Suppressor macrophage treated with lipopolysaccharide for 4 hours (primary cell): ENCODE results near the gene LCE3C.
"Not testable (repeated sequence)": the region's sequence is repeated elsewhere in the genome, so short reads cannot be mapped to it uniquely, and the experiment has no call there.

ENCODE experiments used
- DNase-seq: peaks from one replicate; pipeline ENCODE4 v3.0.0-alpha.2; 2020

Gene LCE3C

DNA sequence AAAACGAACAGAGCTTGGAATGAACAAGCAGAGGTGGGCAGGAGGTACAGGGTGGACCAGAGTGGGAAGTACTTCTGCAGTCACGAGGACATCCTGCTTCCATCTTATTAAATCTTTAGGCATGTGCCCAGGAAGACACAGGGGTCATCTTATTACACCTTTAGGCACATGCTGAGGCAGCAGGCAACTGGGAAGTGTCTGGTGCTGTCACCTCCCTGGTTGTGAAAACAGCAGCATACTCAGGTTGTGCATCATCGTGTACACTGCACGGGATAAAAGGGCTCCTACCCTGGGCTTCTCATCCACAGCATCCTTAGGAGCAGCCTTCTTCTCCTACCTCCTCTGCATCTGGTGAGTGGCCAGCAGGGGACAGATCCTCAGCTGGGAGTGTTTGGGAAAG lies at the start of gene LCE3C:
Gene LCE3C, plus strand, starts transcription at position 301 of the 400 bp plus-strand sequence. CDS start 498 bp downstream, outside the sequence.
- no peak for DNase-seq

DNA sequence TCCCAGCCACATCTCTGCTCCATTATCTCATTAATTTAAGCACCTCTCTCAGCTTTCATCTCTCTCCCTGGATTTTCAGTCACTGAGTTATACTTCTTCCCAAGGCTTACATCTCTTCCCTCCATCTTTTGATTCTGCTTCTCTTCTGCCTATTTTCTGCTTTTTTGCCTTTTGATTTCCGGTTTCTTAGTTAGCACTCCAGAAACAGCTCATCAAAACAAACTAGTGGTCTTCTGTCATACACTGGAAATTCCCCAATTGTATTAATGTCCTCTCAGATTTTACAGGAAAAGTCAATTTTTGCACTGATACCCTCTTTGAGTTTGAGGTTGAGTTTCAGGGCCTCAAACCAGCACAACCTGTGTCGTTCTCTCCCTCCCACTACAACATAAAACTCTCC lies 34.9 kb upstream of the LCE3C start:
- DNase-seq, result no peak

- no peak for DNase-seq
Measured at GRCh38 chr1:152565535-152566215, 34.4 kb upstream of the LCE3C start.

DNA sequence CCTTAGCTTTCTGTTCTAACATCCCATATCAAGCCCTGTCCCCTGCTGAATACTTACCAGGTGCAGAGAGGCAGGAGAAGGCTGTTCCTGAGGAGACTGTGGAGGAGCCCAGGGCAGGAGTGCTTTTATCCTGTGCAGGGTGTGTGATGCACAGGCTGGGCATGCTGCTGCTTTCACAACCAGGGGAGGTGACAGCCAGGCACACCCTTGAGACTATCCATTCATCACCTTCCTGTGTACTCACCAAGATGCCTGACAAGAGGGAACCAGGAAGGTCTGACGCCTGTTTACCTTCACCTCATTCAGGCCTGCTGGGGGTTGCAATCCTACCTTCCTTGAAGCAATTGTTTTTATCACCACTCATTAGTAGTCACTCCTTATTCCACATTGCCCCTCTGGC lies 33.4 kb upstream of the LCE3C start, which contains the start of gene LCE3E:
Gene LCE3E, minus strand, starts transcription at position 100 of the 400 bp plus-strand sequence. CDS start 572 bp downstream, outside the sequence.
- no peak for DNase-seq

DNA sequence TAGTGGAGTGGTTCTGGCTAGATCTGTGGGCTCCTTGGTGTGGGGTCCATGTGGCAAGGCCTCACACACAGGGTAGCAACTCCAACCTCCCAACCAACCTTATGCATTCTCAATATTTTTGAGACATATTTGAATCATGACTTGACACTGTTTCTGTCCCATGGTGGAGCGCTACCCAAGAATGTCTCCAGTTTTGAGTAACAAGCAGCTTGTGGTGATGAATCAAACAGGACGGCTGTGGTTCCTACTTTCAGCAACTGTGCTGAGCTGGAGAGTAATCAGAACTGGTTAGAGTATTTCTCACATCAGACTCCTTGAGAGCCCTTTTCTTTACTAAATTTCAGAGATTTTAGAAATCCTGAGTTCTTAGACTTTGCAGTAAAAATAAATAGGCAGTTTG lies 22.9 kb upstream of the LCE3C start:
- no peak for DNase-seq

DNA sequence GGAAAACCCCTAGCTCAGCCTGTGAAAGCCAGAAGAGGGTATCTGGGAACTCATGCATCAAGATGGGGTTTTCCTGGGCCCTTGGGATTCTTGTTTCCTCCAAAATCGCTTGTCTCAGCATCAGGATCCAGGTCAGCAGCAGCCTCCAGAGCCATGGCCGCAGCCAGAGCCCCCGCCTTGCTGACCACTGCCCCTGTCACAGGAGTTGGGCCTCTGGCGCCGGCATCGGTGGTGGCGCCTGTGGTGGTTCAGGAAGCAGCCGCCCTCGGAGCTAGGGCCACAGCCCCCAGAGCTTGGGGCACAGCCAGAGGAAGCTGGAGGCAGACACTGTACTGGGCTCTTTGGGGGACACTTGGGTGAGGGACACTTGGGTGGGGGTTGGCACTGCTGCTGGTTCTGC lies 20.5 kb upstream of the LCE3C start:
- DNase-seq, result not testable (repeated sequence)

- no peak for DNase-seq
Measured at GRCh38 chr1:152580433-152580832, 19.6 kb upstream of the LCE3C start, which contains the start of gene LCE3D. LCE3D (minus strand) TSS chr1:152580516; CDS start chr1:152579936, 580 bp downstream.

GRCh38 chr1:152582647-152583046 lies 17.4 kb upstream of the LCE3C start:
- no peak for DNase-seq

DNA sequence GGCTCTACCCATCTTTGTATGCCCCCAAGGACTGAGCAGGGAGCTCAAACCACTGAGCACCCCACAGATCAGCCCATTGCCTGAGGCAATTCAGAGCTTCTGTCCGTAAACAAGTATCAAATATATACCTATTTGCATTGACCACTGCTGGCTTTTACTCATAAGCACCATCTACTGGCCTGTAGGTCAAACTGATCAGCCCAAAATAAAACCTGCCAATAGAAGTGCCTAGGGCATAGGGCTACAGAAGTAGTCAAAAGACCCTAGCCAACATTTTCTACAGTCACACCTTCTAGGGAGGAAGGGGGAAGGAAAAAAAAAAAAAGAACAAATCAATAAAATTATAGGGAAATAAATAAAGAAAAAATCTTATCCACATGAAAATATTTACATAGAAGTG lies 14.4 kb upstream of the LCE3C start:
- DNase-seq, result no peak

DNA sequence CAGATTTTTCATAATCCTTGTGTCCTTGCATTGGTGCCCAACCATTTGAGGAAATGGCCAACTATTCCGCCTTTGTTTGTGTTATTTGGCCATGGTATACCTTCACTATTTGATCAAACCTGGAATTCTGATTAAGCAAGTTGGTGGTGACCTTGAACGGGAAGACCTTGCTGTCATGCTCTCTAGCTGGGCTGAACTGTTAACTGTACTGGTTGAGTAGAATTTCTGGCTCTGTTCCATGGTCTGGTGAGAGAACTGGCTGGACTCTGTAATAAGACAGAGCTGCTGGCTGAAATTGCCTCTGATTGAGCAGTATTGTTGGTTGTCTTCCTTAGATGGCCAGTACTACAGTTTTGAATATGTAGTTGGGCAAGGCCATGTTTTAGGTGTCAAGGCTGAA lies 3.0 kb upstream of the LCE3C start:
- no peak for DNase-seq

- no peak for DNase-seq
Measured at GRCh38 chr1:152613511-152613910, 13.5 kb downstream of the LCE3C start, which contains the start of gene LCE3B. LCE3B (plus strand) TSS chr1:152613811; CDS start chr1:152613811, 0 bp downstream.

- DNase-seq, result no peak
Measured at GRCh38 chr1:152621993-152622392, 22.0 kb downstream of the LCE3C start.

GRCh38 chr1:152622803-152623202 lies 22.8 kb downstream of the LCE3C start, which contains the start of gene LCE3A:
LCE3A (minus strand) TSS chr1:152623103; CDS start chr1:152623103, 0 bp downstream.
- no peak for DNase-seq

GRCh38 chr1:152623203-152623844 lies 23.3 kb downstream of the LCE3C start:
- no peak for DNase-seq

DNA sequence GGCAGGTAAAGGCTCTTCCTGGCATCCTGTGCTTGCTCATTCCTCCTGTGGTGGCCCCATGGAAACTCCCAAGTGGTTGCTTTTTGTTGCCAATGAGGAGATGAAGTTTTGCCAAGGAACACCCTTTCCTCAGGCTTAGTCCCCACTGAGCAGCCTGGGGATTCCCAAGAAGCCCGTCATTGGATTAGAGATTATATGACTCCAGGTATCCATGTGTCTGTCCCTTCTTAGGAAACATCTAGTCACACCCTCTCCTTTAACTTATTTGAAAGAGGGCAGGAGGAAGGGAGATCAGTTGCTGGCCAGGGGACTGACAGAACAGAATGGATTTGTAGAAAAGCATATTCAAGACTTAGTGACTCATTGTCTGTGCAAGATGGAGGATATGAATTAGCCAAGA lies 26.7 kb downstream of the LCE3C start:
- DNase-seq, result no peak

- DNase-seq, result no peak
Measured at GRCh38 chr1:152630596-152630995, 30.6 kb downstream of the LCE3C start.

- DNase-seq, result no peak
Measured at GRCh38 chr1:152640351-152640750, 40.3 kb downstream of the LCE3C start.

GRCh38 chr1:152643945-152644344 lies 43.9 kb downstream of the LCE3C start:
- no peak for DNase-seq

- DNase-seq, result no peak
Measured at GRCh38 chr1:152645146-152645545, 45.1 kb downstream of the LCE3C start.

DNA sequence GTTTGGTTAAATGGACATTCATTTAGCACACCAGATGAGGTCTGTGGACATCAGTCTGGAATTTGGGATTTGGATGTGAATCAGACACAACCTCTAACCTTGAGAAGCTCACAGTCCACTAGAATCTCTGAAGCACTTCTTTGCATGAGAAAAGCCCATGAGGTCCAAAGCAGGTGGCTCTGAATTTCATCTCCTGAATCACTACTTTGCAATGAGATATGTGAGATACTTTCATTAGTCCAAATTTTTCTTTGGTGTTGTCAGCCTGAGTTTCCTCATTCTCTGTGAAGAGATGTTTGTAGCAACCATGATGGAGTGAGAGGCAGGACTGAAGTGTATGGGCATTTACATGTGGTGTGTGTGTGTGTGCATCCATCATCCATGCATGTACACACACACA lies 46.6 kb downstream of the LCE3C start:
- no peak for DNase-seq
